GM12878 (cell line): Measurements from ENCODE around the gene SLC25A26.

Experiments
- CEBPZ ChIP-seq: fragments of 150-350 bp; IDR thresholded peaks from 2 replicates; pipeline ENCODE4 v1.6.1; 2016; ENCODE audit warnings: low read depth, low read length
- CTCF ChIP-seq, 3 experiments: IDR thresholded peaks in 2 of 3; conservative IDR thresholded peaks in 1 of 3; 2 replicates each; pipeline ENCODE4 v1.5.1; 2011; ENCODE audit warnings: low read depth in 3 of 3, low read length in 3 of 3, mild to moderate bottlenecking in 3 of 3, control low read depth in 2 of 3, moderate library complexity in 2 of 3, inconsistent platforms in 1 of 3, mixed read lengths in 1 of 3; ENCODE audit not compliant: control insufficient read depth in 2 of 3, insufficient read depth in 1 of 3; ENCODE audit errors: extremely low read depth in 1 of 3
- MEF2A ChIP-seq: IDR thresholded peaks from 2 replicates; pipeline ENCODE4 v1.6.1; 2011; ENCODE audit warnings: low read depth, mild to moderate bottlenecking, low read length, moderate library complexity; ENCODE audit not compliant: insufficient read depth
- PBX3 ChIP-seq: IDR thresholded peaks from 2 replicates; pipeline ENCODE4 v1.6.1; 2011; ENCODE audit warnings: mild to moderate bottlenecking, low read depth, low read length, moderate library complexity; ENCODE audit not compliant: insufficient replicate concordance
- POLR2A ChIP-seq: IDR thresholded peaks from 2 replicates; pipeline ENCODE4 v1.6.1; 2011; ENCODE audit warnings: low read depth, mild to moderate bottlenecking, low read length
- RUNX3 ChIP-seq: IDR thresholded peaks from 2 replicates; pipeline ENCODE4 v1.6.1; 2012; ENCODE audit warnings: low read length, inconsistent platforms
- SUZ12 ChIP-seq: fragments of 200-600 bp; sonication (generic); IDR thresholded peaks from one replicate; pipeline ENCODE4 v1.6.1; 2018; ENCODE audit warnings: antibody characterized with exemption, mild to moderate bottlenecking; ENCODE audit not compliant: unreplicated experiment
- ZNF24 ChIP-seq: fragments of 450-650 bp; IDR thresholded peaks from 2 replicates; pipeline ENCODE4 v1.6.1; 2017; ENCODE audit warnings: antibody characterized with exemption, mild to moderate bottlenecking
- ZNF274 ChIP-seq: IDR thresholded peaks from one replicate; pipeline ENCODE4 v1.8.0; 2011; ENCODE audit not compliant: insufficient read length, insufficient read depth

- TF ChIP-seq RUNX3 (no peak), ZNF274 (no peak), CTCF (IDR thresholded peaks at IDR 0.05 in 2 of 3, conservative IDR thresholded peaks at IDR 0.05 in 1 of 3; ENCODE audit: control insufficient read depth in 2 of 3, extremely low read depth in 1 of 3, insufficient read depth in 1 of 3, low read depth in 3 of 3, low read length in 3 of 3) (no peak), ZNF24 (no peak), MEF2A (no peak), PBX3 (no peak), CEBPZ (no peak), SUZ12 (no peak), POLR2A (no peak)
These were observed 91.2 kb downstream of the SLC25A26 start for GRCh38 chr3:66312039-66312438.
